Glutamatergic neuron (in vitro differentiated cells): ENCODE results near the gene TNPO1. TPM values are rescaled to one million over a fixed set of nuclear protein-coding genes. Genes with fewer than 3 reads are reported as not detected.

ENCODE experiments used
- DNase-seq: peaks from one replicate; pipeline ENCODE4 v3.0.0; 2022
- H3K27ac Mint-ChIP-seq: one replicate; pipeline ENCODE4 v1.8.0; 2020; ENCODE audit warnings: mild to moderate bottlenecking, mixed read lengths, inconsistent platforms; ENCODE audit not compliant: unreplicated experiment
- H3K27me3 Mint-ChIP-seq: one replicate; pipeline ENCODE4 v1.8.0; 2020; ENCODE audit warnings: mild to moderate bottlenecking, moderate library complexity, mixed read lengths, inconsistent platforms; ENCODE audit not compliant: unreplicated experiment
- H3K36me3 Mint-ChIP-seq: one replicate; pipeline ENCODE4 v1.8.0; 2020; ENCODE audit warnings: mild to moderate bottlenecking, mixed read lengths, inconsistent platforms; ENCODE audit not compliant: unreplicated experiment
- H3K4me1 Mint-ChIP-seq: one replicate; pipeline ENCODE4 v1.8.0; 2020; ENCODE audit warnings: mild to moderate bottlenecking, low read depth, mixed read lengths, inconsistent platforms; ENCODE audit not compliant: unreplicated experiment
- H3K4me3 Mint-ChIP-seq: one replicate; pipeline ENCODE4 v1.8.0; 2020; ENCODE audit warnings: mild to moderate bottlenecking, mixed read lengths, inconsistent platforms; ENCODE audit not compliant: unreplicated experiment
- H3K9me3 Mint-ChIP-seq: one replicate; pipeline ENCODE4 v1.8.0; 2020; ENCODE audit warnings: mild to moderate bottlenecking, moderate library complexity, mixed read lengths, inconsistent platforms; ENCODE audit not compliant: unreplicated experiment
- total RNA-seq: library from RNA; stranded (reverse); fragmentation: NEBNext Ultra II Directional; extraction: Animal tissue kit (Norgen Biotek cat#: 25700); gene quantifications from one replicate; pipeline ENCODE4 v1.2.1, GENCODE V29; 2021; ENCODE audit not compliant: unreplicated experiment
- TF ChIP-seq, protein P1 (sequence below): fragments of 200-600 bp; sonication (generic); IDR thresholded peaks from one replicate; pipeline ENCODE4 v1.5.0; 2021; ENCODE audit not compliant: partially characterized antibody, unreplicated experiment

Gene TNPO1
- total RNA-seq, 1 donor from 2014 or later = 289 TPM

DNA sequence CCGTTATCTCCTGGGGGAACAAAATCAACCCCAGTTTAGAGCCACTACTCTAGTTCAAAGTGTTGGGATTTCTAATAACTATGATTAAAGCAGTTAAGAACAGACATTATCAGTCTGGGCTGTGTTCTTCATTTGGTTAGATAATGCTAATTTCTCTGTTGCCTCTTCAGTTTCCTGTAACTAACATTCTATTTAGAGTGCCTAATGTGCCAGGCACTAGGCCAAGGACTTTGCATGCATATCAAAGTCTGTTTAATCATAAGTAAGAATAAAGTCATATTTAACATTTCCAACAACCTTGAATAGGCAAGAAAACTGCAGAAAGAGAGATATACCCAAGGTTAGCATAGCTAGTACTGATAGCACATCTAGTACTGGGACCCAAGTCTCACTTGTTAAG lies 68.4 kb downstream of the TNPO1 start:
- TF ChIP-seq, protein P1, sequence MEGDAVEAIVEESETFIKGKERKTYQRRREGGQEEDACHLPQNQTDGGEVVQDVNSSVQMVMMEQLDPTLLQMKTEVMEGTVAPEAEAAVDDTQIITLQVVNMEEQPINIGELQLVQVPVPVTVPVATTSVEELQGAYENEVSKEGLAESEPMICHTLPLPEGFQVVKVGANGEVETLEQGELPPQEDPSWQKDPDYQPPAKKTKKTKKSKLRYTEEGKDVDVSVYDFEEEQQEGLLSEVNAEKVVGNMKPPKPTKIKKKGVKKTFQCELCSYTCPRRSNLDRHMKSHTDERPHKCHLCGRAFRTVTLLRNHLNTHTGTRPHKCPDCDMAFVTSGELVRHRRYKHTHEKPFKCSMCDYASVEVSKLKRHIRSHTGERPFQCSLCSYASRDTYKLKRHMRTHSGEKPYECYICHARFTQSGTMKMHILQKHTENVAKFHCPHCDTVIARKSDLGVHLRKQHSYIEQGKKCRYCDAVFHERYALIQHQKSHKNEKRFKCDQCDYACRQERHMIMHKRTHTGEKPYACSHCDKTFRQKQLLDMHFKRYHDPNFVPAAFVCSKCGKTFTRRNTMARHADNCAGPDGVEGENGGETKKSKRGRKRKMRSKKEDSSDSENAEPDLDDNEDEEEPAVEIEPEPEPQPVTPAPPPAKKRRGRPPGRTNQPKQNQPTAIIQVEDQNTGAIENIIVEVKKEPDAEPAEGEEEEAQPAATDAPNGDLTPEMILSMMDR = no peak
- no peak overlapping the region for H3K4me3 Mint-ChIP-seq
- H3K27me3 Mint-ChIP-seq = peaks cover 2% of the 10 kb centered on the region
- no peak for DNase-seq
- H3K4me1 Mint-ChIP-seq = peaks cover 11% of the 10 kb centered on the region
- no peak overlapping the region for H3K27ac Mint-ChIP-seq
- H3K9me3 Mint-ChIP-seq = peaks cover 2% of the 10 kb centered on the region
- no peaks in the 10 kb centered on the region for H3K36me3 Mint-ChIP-seq

DNA sequence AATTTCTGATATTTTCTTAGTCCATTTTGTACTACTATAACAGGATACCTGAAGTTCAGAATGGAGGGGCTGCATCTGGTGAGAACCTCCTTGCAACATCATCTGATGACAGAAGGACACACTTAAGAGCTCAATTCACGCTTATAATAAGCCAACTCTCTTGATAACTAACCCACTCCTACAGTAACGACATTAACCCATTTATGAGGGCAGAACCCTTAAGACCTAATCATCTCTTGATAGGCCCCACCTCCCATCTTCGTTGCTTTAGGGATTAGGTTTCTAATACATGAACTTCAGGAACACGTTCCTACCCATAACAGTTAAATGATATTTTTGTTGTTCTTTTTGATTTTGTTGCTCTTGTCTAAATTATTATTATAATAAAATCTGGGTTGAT lies 69.4 kb downstream of the TNPO1 start:
- Mint-ChIP-seq H3K27ac (no peak overlapping the region), H3K4me3 (no peak overlapping the region), H3K36me3 (no peaks in the 10 kb centered on the region), H3K4me1 (peaks cover 11% of the 10 kb centered on the region), H3K27me3 (peaks cover 2% of the 10 kb centered on the region), H3K9me3 (peaks cover 2% of the 10 kb centered on the region)
- TF ChIP-seq, protein P1 = no peak
- no peak for DNase-seq

DNA sequence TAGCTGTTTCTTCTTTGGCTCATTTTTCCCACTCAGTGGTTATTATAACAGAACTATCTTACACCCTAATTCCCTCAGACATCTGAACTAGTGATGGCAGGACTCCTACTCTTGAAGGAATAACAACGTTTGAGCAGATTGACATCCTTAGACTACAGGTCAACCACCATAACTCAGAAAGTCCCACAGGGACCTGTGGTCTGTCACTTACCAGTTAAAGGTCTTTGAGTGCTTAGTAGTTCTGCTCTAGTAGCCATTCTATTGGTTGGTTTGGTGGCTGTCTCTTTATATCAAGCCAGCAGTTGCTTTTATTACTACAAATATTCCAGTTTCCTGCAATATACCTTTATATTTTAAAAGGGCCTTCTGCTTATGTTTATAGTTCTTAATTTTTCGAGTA lies 72.1 kb downstream of the TNPO1 start:
- no peak overlapping the region for H3K27ac Mint-ChIP-seq
- H3K36me3 Mint-ChIP-seq = no peaks in the 10 kb centered on the region
- H3K4me1 Mint-ChIP-seq = peaks cover 11% of the 10 kb centered on the region
- TF ChIP-seq, protein P1 = no peak
- no peak for DNase-seq
- no peak overlapping the region for H3K4me3 Mint-ChIP-seq
- peaks cover 2% of the 10 kb centered on the region for H3K27me3 Mint-ChIP-seq
- peaks cover 2% of the 10 kb centered on the region for H3K9me3 Mint-ChIP-seq

DNA sequence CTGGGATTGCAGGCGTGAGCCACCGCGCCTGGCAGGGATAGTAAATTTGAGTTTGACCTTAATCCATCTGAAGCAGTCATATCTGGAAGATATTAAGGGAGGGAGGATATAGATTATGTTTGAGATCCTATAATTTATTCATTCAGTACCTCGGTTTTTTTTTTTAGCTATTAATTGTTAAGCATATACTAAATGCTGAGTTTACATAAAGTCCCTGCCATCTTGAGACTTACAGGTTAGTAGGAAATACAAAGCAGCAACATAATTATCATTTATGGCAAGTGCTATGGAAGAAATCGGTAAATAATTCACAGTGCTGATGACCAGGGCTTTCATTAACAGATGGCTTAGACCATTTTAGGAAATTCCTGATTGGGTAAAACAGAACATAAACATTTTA lies 72.9 kb downstream of the TNPO1 start:
- Mint-ChIP-seq H3K9me3 (peaks cover 2% of the 10 kb centered on the region), H3K27ac (no peak overlapping the region), H3K27me3 (peaks cover 2% of the 10 kb centered on the region), H3K4me1 (peaks cover 11% of the 10 kb centered on the region), H3K36me3 (no peaks in the 10 kb centered on the region), H3K4me3 (no peak overlapping the region)
- DNase-seq = no peak
- TF ChIP-seq, protein P1 = no peak

DNA sequence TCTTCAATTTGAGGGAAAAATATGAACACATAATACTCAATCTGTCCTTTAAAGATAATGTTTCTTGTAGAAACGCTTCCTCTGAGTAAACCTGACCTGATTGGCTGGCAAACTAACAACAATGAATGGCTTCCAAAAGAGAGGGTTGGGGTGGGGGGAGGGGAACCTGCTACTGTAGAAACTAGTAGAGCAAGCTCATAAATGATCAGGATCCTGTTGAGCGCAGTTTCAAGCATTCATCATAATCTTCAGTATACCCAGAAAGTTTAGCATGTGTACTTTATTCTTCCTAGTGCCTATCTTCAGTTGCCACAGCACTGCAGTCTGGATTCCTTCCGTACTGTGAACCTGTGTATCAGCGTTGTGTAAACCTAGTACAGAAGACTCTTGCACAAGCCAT lies 76.4 kb downstream of the TNPO1 start:
- H3K9me3 Mint-ChIP-seq = no peaks in the 10 kb centered on the region
- H3K4me1 Mint-ChIP-seq = peaks cover 6% of the 10 kb centered on the region
- TF ChIP-seq, protein P1 = no peak
- no peak overlapping the region for H3K27ac Mint-ChIP-seq
- H3K4me3 Mint-ChIP-seq = no peak overlapping the region
- H3K36me3 Mint-ChIP-seq = no peaks in the 10 kb centered on the region
- peaks cover 2% of the 10 kb centered on the region for H3K27me3 Mint-ChIP-seq
- DNase-seq = no peak
